AG04450 (cell line): ENCODE results near the gene CDR2L. TPM values are rescaled to one million over a fixed set of nuclear protein-coding genes. Genes with fewer than 3 reads are reported as not detected.
A peak's percentile ranks its signal among the peaks of the same experiment; 100 is the strongest.

Experiments used
- CTCF ChIA-PET: fragments of 300-600, 350-600 bp; formaldehyde crosslinking; extraction: SDS; loops from one replicate; lab custom pipeline; 2022; ENCODE audit warnings: antibody characterized with exemption, inconsistent platforms; lab: Charles Lee
- POLR2A ChIA-PET: fragments of 350-600 bp; formaldehyde crosslinking; extraction: SDS; loops from one replicate; lab custom pipeline; 2021; ENCODE audit warnings: antibody characterized with exemption, inconsistent platforms; lab: Yijun Ruan, JAX
- DNase-seq: peaks from one replicate; pipeline ENCODE4 v3.0.0-alpha.2; 2011; ENCODE audit warnings: low read depth, low spot score
- H3K27ac ChIP-seq: one replicate; pipeline ENCODE4 v1.5.1; 2012; ENCODE audit warnings: low read depth, low read length, control low read depth
- H3K27me3 ChIP-seq: one replicate; pipeline ENCODE4 v1.6.0; 2012; ENCODE audit warnings: low read length; ENCODE audit not compliant: control insufficient read depth, insufficient read depth
- H3K4me3 ChIP-seq: 2 replicates; pipeline ENCODE4 v1.5.1; 2011; ENCODE audit warnings: mild to moderate bottlenecking, low read depth, low read length, control low read depth
- H3K9me3 ChIP-seq: 2 replicates; pipeline ENCODE4 v1.5.1; 2012; ENCODE audit warnings: low read length; ENCODE audit not compliant: control insufficient read depth, insufficient read depth
- polyA plus RNA-seq: library from polyadenylated mRNA; depleted of rRNA; stranded (reverse); fragments of >200 nt; gene quantifications from 2 replicates; pipeline ENCODE4 v1.2.3, GENCODE V29; 2011
- TF ChIP-seq, protein P1 (sequence below): IDR thresholded peaks from 2 replicates; pipeline ENCODE4 v1.5.1; 2011; ENCODE audit warnings: low read depth, low read length, control low read depth, inconsistent platforms

CDR2L gene
- polyA plus RNA-seq, 1 experiment, result 8.4 TPM

DNA sequence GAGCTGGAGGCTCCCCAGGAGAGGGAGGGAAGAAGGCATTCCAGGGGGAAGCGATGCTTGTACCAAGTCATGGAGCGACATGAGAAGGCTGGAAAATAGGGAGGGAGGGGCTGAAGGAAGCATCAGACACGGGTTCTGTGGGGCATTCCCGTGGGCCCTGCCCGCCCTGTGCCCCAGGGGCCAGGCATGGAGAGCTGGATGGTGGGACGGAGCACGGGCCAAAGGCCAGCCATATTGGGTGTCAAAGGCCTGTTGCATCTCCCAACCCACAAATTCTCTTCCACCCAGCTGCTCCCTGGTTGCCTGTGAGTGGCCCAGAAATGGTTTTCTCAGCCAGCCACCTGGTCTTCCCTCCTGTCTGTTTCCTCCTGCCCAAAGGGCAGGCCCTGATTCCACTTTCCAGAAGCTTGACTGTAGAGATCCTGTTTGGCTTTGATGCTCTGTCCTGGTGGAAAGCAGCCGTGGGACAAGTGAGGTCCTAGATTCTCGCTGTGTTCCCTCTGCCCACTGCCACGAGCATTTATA, 3.2 kb downstream of the CDR2L start:
- TF ChIP-seq, protein P1, sequence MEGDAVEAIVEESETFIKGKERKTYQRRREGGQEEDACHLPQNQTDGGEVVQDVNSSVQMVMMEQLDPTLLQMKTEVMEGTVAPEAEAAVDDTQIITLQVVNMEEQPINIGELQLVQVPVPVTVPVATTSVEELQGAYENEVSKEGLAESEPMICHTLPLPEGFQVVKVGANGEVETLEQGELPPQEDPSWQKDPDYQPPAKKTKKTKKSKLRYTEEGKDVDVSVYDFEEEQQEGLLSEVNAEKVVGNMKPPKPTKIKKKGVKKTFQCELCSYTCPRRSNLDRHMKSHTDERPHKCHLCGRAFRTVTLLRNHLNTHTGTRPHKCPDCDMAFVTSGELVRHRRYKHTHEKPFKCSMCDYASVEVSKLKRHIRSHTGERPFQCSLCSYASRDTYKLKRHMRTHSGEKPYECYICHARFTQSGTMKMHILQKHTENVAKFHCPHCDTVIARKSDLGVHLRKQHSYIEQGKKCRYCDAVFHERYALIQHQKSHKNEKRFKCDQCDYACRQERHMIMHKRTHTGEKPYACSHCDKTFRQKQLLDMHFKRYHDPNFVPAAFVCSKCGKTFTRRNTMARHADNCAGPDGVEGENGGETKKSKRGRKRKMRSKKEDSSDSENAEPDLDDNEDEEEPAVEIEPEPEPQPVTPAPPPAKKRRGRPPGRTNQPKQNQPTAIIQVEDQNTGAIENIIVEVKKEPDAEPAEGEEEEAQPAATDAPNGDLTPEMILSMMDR, result no peak
- Histone ChIP-seq H3K9me3 (no peaks in the 10 kb centered on the region; the same call in 1 of the 2 replicates), H3K4me3 (no peak overlapping the region), H3K27ac (no peak overlapping the region), H3K27me3 (no peaks in the 10 kb centered on the region)
- CTCF ChIA-PET, result interaction anchor here (1.8 kb wide), 1 partner anchor 22 kb away, joined by 9 read pairs; the partner anchor contains the start of gene MRPL58
- POLR2A ChIA-PET, result no interaction called here
- DNase-seq, result no peak

DNA sequence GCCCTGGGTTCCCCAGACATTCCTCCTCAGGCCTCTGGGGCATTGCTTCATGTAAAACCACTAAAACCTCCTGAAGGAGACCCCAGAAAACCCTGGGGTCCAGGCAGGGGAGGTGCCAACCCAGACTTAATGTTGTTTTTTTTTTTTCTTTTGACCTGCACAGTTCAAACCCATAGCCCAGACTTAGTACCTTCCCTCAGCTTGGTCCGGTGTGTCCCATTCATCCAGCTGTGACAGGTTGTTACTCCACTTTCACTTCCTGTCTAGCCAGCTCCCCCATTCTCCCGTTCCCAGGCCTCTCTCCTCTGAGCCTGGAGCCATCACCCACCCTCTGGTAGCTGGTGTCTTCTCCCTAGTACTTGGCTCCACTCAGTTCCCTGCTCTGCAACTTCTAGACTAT, 4.8 kb downstream of the CDR2L start:
- H3K27me3 ChIP-seq, result no peaks in the 10 kb centered on the region
- DNase-seq, result no peak
- no peak overlapping the region for H3K4me3 ChIP-seq
- ChIA-PET POLR2A (interaction anchor here (0.7 kb wide), 1 partner anchor 34 kb away, joined by 4 read pairs; no protein-coding TSS in a partner anchor), CTCF (interaction anchor here (2.2 kb wide), 1 partner anchor 20 kb away, joined by 8 read pairs; the partner anchor contains the start of gene MRPL58)
- TF ChIP-seq, protein P1, result no peak
- H3K9me3 ChIP-seq, result no peaks in the 10 kb centered on the region; the same call in 1 of the 2 replicates
- H3K27ac ChIP-seq, result no peak overlapping the region

DNA sequence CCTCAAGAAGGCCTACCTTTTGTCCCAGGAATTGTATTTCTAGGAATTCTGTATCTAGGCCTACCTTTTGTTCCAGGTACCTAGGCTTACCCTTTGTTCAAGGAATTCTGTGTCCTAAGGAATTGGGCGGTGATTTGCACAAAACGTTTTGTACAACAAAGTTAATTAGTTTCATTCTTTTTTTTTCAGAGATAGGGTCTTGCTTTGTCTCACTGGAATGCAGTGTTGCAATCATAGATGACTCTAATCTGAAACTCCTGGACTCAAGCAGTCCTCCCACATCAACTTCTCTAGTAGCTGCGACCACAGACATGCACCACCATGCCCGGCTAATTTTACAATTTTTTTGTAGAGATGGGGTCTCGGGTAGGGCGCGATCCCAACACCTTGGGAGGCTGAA, 7.0 kb downstream of the CDR2L start:
- no peak for DNase-seq
- Histone ChIP-seq H3K4me3 (no peak overlapping the region), H3K27ac (peak overlapping the region; percentile 58), H3K27me3 (no peaks in the 10 kb centered on the region), H3K9me3 (no peaks in the 10 kb centered on the region)
- ChIA-PET CTCF (interaction anchor here (1.4 kb wide), 1 partner anchor 129 kb away, joined by 4 read pairs; no protein-coding TSS in a partner anchor), POLR2A (no interaction called here)
- TF ChIP-seq, protein P1, result no peak

DNA sequence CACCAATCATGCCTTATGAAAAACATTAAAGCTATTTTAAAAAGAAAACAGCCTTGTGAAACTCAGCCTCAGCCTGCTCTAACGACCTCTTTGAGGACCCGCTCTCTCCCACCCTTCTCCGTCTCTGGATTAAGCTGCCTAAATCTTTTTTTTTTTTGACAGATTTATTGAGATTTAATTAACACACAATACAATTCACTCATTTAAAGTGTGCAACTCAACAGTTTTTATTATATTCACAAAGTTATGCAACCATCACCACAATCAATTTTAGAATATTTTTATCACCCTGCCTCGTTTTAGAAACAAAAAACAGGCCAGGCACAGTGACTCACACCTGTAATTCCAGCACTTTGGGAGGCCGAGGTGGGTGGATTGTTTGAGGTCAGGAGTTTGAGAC, 8.4 kb downstream of the CDR2L start:
- no peak for DNase-seq
- ChIA-PET POLR2A (interaction anchor here (0.7 kb wide), 2 partner anchors 9 to 1356 kb away, joined by 4 to 5 read pairs; partner anchors contain the start of gene CDR2L), CTCF (interaction anchor here (0.6 to 1.4 kb wide), 4 partner anchors 17 to 131 kb away, joined by 3 to 4 read pairs (median 3); partner anchors contain the start of gene MRPL58)
- no peak overlapping the region for H3K4me3 ChIP-seq
- TF ChIP-seq, protein P1, result no peak
- no peaks in the 10 kb centered on the region for H3K9me3 ChIP-seq
- H3K27me3 ChIP-seq, result no peaks in the 10 kb centered on the region
- H3K27ac ChIP-seq, result no peak overlapping the region

DNA sequence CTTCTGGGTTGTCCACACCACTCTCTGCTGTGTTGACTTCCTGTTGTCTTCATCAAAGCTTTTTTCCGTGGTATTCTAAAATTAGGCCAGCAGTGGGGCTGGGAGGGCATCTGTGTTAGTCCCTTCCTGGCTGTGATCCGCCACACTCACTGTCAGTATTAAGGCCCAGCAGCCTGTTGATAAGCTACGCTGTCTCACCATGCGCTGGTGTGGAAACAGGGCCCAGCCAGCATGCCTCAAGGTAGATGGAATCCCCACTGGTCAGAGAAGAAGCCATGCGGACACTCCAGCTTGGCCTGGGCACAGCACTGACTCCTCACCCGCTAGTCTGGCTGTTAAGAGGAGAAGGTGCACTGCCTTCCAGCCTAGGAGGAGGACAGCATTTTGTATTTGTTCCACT, 11.4 kb downstream of the CDR2L start:
- no peak for DNase-seq
- no peaks in the 10 kb centered on the region for H3K9me3 ChIP-seq
- POLR2A ChIA-PET, result no interaction called here
- TF ChIP-seq, protein P1, result no peak
- no peak overlapping the region for H3K4me3 ChIP-seq
- H3K27me3 ChIP-seq, result no peaks in the 10 kb centered on the region
- CTCF ChIA-PET, result no interaction called here
- no peak overlapping the region for H3K27ac ChIP-seq
